ENCODE data around the gene TUBGCP3. TPM values are rescaled to one million over a fixed set of nuclear protein-coding genes. Genes with fewer than 3 reads are reported as not detected.

Gene TUBGCP3
- total RNA-seq (ENCODE audit: unreplicated experiment), result 36.6 TPM
- long read RNA-seq, partial matches to known transcripts, result 0 of 3 reads
- long read RNA-seq, other reads (novel, unspliced or antisense), result 2 of 3 reads

GRCh38 chr13:112587764-112588489, at the start of gene TUBGCP3:
Gene TUBGCP3, minus strand, starts transcription at chr13:112588153. Its CDS starts 173 bp downstream, at chr13:112587980.
- peak; percentile 86 for DNase-seq
- H3K27me3 Mint-ChIP-seq (ENCODE audit: unreplicated experiment), result peaks cover 3% of the 10 kb centered on the region
- TF ChIP-seq CTCF (IDR thresholded peaks at IDR 0.05; ENCODE audit: partially characterized antibody, unreplicated experiment), result no peak
- peak within 1 kb of the TSS; percentile 97 for H3K4me3 Mint-ChIP-seq (ENCODE audit: unreplicated experiment)
- H3K4me1 Mint-ChIP-seq (ENCODE audit: low read depth, unreplicated experiment), result peaks cover 12% of the 10 kb centered on the region
- H3K36me3 Mint-ChIP-seq (ENCODE audit: unreplicated experiment), result no peaks in the 10 kb centered on the region
- peak within 1 kb of the TSS; percentile 95 for H3K27ac Mint-ChIP-seq (ENCODE audit: unreplicated experiment)
- H3K9me3 Mint-ChIP-seq (ENCODE audit: unreplicated experiment), result peaks cover 7% of the 10 kb centered on the region

GRCh38 chr13:112637017-112637801, 49.3 kb upstream of the TUBGCP3 start:
- no peaks in the 10 kb centered on the region for H3K9me3 Mint-ChIP-seq (ENCODE audit: unreplicated experiment)
- H3K4me1 Mint-ChIP-seq (ENCODE audit: low read depth, unreplicated experiment), result peaks cover 11% of the 10 kb centered on the region
- H3K36me3 Mint-ChIP-seq (ENCODE audit: unreplicated experiment), result no peaks in the 10 kb centered on the region
- no peak for TF ChIP-seq CTCF (IDR thresholded peaks at IDR 0.05; ENCODE audit: partially characterized antibody, unreplicated experiment)
- DNase-seq, result no peak
- no peak overlapping the region for H3K27ac Mint-ChIP-seq (ENCODE audit: unreplicated experiment)
- no peak overlapping the region for H3K4me3 Mint-ChIP-seq (ENCODE audit: unreplicated experiment)
- peaks cover 4% of the 10 kb centered on the region for H3K27me3 Mint-ChIP-seq (ENCODE audit: unreplicated experiment)

- H3K27me3 Mint-ChIP-seq (ENCODE audit: unreplicated experiment), result peaks cover 4% of the 10 kb centered on the region
These were observed 48.5 kb upstream of the TUBGCP3 start for GRCh38 chr13:112636401-112636975.

GRCh38 chr13:112635323-112635722, 47.4 kb upstream of the TUBGCP3 start:
- H3K4me3 Mint-ChIP-seq (ENCODE audit: unreplicated experiment), result no peak overlapping the region
- no peaks in the 10 kb centered on the region for H3K36me3 Mint-ChIP-seq (ENCODE audit: unreplicated experiment)
- peaks cover 11% of the 10 kb centered on the region for H3K4me1 Mint-ChIP-seq (ENCODE audit: low read depth, unreplicated experiment)
- no peaks in the 10 kb centered on the region for H3K9me3 Mint-ChIP-seq (ENCODE audit: unreplicated experiment)
- DNase-seq, result no peak
- TF ChIP-seq CTCF (IDR thresholded peaks at IDR 0.05; ENCODE audit: partially characterized antibody, unreplicated experiment), result no peak
- H3K27me3 Mint-ChIP-seq (ENCODE audit: unreplicated experiment), result peaks cover 4% of the 10 kb centered on the region
- no peak overlapping the region for H3K27ac Mint-ChIP-seq (ENCODE audit: unreplicated experiment)

More at GRCh38 chr13:112636401-112636975, 48.5 kb upstream of the TUBGCP3 start:
- TF ChIP-seq CTCF (IDR thresholded peaks at IDR 0.05; ENCODE audit: partially characterized antibody, unreplicated experiment), result no peak
- Mint-ChIP-seq H3K4me3 (ENCODE audit: unreplicated experiment) (no peak overlapping the region), H3K9me3 (ENCODE audit: unreplicated experiment) (no peaks in the 10 kb centered on the region), H3K4me1 (ENCODE audit: low read depth, unreplicated experiment) (peaks cover 11% of the 10 kb centered on the region), H3K36me3 (ENCODE audit: unreplicated experiment) (no peaks in the 10 kb centered on the region), H3K27ac (ENCODE audit: unreplicated experiment) (no peak overlapping the region)
- DNase-seq, result no peak
